NOMO-1 treated with DMSO at 0.1 percent for 48 hours (cell line): ENCODE measurements around the gene PDE8A.

ENCODE experiments used
- DNase-seq: peaks from one replicate; lab custom pipeline; 2025; ENCODE audit not compliant: unreplicated experiment; lab: John Stamatoyannopoulos, UW

PDE8A gene

DNA sequence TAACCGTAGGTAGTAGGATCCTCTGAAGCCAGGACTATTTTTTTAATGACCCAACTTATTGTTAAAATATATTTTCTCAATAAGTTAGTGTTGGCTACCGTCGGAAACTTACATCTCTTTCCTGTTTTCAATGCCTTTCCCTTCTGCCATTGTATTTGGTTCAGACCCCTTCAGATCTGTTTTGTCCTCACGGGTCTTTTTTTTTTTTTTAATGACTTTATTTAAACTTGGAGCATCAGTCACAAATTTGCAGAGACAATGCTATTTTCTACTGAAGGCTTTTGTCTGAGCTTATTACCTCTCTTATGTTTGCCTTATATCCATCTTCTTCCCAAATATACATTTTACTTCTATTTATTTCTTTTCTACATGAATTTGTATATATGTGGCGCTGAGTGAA, 47.6 kb downstream of the PDE8A start:
- no peak for DNase-seq

DNA sequence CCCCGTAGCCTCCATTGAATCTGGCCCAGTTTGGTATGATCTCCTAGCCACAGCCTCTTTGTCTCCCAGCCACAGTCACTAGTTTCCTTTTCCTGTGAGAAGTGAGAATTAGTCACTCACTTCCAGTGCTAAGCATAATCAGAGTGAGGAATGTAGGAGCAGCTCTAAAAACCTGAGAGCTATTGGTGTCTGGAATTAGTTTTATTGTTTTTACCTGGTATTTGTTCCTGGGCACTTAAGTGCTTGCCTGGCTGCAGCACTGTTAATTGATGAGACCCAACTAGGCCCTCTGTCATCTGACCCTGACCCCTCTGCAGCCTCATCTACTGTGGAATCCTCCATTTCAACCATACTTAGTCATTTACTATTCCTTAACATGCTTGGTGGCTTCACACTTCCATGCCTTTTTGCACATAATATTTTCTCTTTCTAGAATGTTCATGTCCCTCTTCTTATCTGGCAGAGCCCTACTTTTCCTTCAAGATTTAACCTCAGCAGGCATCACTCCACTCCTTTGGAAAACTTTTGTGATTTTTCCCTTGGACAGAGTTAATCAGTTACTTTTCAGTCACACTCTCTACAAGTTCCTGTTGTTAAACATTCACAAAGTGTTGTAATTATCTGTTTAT, 48.8 kb downstream of the PDE8A start:
- DNase-seq: no peak

DNA sequence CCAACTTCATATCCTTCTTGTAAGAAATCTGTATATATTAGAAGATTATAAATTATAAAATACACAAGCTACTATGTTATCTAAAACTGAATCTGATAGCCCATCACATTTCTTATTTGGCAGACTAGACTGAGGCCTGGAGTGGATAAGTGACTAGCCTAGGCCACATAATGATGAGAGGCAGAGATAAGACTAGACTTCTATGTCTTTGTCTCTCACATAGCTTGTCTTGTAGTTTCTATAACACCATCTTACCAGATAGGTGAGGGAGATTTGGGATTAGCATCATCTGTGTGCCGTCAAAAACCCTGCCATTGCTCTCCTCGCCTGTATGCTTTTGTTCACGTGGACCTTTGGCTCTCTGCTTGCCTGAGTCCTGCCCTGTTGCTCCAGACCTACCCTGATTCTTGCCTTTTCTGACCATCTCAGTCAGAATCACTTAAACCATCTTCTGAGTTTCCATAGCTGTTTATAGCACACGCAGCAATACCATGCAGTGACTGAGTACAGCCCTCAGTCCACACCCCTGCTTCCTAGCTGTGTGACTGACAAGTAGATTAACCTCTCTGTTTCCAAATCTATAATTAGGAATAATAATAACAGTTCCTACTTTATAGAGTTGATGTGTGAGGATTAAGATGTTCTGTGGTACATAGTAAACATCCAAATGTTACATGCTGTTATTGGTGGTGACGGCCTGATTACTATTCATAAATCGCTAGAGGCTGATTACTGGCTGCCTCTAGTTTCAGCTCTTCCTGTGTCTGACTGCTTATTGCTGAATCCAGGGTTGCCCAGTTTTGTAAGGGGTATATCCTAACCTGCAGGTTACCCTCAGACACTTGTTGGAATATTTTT, 49.7 kb downstream of the PDE8A start:
- DNase-seq: no peak

DNA sequence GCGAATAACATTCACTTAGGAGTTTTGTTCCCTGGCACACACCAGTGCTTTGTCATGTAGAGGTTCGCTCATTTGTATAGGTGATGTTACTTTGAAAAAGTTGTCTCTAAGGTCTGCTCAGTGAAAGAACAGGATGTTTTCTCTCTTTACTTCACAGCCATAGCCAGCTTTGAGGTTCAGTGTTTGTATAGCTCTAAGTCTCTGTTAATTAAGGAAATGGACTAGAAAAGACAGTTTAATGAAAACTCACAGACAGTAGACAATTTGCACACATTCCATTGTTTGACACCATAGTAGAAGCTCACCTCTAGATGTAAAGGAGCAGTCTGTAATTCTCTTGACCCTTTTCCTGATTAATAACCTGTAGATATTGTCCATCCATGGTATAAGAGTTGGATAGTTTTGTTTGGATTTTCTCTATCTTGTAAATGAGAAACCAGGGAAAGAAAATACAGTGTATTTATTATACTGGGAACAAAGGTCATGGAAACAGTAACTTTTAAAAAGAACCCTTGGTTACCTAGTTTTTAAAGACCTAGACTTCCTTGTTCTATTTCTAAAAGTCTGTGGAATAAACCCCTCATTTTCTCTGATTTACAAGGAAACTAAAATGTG, 50.4 kb downstream of the PDE8A start:
- no peak for DNase-seq

DNA sequence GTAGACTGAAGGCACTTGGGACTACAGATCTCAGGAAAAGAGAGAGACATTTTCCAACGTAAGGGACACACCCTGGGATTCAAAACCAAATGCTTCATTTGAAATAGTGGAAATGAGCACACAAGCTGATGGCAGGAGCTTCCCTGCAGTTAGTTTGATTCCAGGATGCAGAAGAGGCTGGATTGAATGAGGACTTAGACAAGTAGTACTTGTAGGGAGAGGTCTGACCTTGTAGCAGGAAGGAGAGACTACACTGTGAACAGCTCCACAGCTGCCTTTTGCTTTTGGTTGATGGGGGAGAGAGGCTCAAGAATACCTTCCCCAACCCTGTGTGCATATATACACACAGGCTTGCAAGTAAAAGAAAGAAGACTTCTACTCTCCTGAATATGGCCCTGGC, 51.5 kb downstream of the PDE8A start:
- DNase-seq: no peak

DNA sequence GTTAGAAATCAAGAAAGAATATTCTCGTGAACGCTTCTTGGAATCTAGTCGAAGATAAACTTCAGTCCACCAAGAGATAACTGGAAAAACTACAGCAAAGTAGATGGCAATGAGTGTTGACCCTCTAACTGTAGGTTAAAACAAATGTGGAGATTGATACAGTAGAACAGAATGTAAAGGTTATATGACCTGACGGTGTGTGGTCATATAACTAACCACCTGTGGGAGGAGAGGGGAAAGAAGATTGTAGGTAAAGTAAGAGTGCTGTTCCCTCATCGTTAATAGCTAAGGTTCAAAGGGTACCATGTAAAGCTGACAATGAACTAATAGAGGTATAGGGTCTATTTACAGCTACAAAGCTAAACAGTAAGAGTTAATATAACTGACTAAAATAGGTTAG, 52.6 kb downstream of the PDE8A start:
- DNase-seq: no peak

DNA sequence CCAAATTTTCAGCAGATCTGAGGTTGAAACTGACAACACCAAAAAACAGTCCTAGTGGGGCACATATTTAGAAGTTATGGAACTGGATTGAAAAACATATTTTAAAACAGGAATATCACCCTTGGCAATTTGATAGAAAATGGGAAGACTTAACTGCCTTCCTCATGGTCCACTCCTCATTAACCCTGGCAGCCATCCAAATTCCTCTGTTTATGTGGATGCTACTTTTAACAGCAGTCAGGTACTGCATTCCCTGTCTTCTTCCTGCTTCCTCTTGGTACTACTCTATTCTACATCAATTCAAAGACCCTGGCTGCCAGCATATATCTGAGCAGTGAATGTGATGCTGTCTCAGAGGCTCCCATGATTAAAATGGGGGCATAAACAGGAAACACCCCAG, 54.3 kb downstream of the PDE8A start:
- DNase-seq: no peak

DNA sequence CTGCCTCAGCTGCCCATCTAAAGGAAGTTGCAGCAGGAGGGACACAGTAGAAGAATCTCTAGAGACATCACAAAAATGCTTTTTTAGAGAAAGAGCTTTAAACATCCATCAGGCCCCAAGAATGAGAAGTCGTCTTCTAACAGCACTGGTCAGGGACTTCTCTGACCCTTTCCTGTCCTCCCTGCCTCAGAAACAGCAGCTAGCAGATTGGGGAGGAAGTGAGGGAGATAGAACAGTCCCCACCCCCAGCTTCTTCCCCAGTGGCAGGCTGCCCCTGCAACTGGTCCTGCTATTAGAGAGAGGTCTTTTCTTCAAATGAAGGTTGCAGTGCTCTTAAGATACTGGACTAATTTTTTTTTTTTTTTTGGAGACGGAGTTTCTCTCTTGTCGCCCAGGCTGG, 55.1 kb downstream of the PDE8A start:
- no peak for DNase-seq

DNA sequence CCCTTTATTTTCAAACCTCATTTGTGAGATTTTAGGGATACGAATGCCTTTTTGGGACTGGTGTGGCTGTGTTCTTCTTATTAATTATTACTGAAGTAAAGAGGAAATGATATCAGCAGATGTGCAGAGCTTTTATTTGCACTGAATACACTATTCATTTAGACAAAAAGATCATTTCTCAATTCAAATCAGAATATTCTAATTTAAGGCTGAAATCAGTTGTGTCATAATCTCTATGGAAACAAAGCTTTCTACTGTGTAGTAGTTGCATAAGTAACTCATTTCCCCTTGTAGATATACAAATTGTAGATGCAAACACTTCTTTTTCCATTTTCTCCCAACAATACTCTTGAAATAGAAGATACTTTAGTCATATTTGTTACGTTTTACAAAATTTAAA, 56.0 kb downstream of the PDE8A start:
- peak; percentile 44 for DNase-seq

DNA sequence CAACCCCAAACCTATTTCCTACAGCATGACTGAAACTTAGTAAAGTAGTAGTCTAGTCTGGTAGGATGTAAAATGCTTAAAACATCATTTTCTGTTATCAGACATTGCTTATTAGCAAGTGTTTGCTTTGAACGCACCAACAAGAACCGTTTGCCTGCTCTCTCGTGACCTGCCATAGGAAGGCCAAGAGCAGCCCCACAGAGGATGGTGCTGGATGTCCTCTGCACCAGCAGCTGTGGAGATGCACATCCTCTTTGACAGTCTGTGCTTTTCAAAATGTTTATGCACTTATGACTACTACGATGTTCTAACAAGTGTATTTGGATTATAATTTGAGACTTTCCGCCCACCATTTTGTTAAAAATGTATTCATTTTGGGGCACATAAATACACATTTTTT, 59.6 kb downstream of the PDE8A start:
- no peak for DNase-seq

DNA sequence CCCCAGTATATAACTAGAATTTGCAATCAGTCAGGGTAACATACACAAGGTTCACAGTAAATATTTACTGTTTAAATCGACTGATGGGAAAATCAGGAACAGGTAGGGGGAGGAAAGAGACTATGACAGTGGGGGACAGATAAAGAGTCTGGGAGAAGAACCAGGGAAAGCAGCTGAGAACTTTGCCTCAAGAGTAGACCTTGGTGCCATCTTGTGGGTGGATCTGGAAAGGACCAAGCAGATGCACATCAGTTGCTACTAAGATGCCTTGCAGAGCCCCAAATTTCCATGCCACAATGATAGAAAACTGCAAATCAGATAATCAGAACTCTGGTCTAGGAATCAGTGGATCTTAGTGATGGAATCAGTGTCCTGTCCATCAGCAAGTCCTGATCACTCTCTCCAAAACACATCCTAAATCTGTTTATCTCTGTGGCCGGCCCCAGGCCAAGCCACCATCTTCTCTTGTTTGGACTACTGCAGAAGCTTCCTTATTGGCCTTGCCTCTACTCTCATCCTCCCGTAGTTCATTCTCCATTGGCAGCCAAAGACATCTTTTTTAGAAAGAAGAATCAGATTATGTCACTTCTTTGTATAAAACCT, 62.7 kb downstream of the PDE8A start:
- peak; percentile 17 for DNase-seq

DNA sequence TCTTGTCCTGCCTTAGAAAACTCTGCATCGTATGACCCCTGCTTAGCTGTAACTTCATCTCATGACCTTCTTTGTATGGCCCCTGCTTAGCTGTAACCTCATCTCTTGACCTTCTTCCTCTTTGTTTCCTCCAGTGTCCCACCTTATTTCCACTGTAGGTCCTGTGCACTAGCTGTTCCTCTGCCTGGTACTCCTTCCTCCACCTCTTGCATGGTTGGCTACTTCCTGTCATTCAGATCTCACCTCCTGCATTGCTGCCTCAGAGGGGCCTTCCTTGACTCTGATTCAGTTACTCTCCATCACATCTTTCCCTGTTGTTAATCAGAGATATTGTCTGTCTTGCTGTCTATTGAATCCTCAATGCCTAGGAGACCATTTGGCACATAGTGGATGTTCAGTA, 63.2 kb downstream of the PDE8A start:
- DNase-seq: no peak

DNA sequence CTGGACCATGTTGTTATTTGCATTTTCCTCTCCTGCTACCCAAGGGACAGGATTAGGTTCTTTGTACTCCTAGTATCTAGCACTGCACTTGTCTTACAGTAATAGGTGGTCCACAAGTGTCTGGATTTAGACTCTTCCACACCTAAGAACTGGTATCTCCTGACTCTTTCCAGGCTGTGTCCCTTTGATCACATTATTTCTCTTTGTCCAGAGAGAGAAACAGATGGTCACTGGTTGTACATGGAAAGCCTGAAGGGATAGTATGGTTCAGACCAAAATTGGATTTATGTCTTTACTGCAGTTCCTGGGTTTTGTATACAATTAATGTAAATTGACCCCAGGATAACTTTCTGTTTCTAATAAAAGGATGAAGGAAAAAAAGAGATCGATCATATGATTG, 64.0 kb downstream of the PDE8A start:
- no peak for DNase-seq

DNA sequence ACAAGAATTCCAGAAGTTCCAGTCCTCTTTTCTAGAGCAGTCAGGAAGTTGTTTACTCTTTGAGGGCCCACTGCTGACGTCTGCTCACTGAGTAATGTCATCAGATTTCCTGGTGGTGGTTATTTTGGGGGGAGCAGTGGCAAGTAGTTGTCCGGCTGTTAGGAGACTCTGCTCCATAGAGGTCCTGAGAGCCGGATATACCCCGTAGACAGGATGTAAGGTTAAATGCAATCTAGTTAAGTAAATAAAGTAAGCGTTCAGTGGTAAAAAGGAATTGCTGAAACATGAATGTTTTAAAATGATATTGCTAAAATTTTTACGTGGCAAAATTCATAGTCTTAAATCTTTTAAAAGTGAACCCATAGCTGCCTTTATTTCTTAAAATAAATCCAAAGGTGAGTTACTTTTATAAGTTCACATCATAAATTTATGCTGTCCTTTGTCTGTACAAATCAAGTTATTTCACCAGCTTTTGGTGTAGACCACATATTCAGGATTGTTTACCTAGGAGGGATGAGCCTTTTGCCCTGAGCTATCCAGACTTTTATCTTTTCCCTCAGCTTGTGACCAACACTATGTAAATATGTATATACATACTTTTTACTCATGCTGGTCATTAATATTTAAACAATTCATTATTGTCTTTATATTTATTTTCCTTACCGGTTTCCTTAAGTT, 65.8 kb downstream of the PDE8A start:
- no peak for DNase-seq

DNA sequence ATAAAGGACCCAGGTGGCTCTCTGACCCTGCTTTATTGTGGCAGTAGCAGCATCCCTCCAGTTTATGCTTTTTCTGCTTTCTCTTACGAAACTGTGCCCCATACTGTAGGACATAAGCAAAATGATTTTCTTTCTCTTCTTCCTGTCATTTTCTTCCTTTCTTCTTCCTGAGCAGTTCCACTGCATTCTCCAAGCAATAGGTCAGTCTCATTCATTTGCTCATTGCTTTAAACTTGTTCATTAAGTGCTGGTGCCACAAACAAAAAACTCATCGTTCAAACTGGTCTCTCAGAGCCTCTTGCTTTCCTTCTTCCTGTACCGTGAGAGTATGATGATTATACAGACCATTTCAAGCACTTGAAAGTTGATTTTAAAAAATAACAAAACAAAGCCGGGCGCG, 66.8 kb downstream of the PDE8A start:
- DNase-seq: no peak

DNA sequence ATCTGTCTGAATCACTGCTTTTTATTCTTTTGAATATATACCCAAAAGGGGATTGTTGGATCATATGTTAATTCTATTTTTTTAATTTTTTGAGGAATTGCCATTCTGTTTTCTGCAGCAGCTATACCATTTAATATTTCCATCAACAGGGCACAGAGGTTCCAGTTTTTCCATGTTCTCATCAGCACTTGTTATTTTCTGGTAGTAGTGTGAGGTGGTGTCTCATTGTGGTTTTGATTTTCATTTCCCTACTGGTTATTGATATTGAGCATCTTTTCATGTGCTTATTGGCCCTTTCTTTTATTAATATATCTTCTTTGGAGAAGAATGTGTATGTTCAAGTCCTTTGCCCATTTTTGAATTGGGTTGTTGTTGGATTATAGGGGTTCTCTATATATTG, 68.1 kb downstream of the PDE8A start:
- DNase-seq: no peak

DNA sequence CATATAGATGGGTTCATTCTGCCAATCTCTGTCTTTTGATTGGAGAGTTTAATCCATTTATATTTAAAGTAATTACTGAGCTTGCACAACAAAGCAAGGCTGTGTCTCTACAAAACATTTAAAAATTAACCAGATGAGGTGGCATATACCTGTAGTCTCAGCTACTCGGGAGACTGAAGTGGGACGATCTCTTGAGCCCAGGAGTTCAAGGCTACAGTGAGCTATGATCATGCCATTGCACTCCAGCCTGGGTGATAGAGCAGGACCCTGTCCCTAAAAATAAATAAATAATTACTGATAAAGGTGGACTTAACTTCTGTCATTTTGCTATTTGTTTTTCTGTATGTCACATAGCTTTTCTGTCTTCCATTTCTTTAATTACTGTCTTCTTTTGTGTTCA, 78.1 kb downstream of the PDE8A start:
- no peak for DNase-seq

DNA sequence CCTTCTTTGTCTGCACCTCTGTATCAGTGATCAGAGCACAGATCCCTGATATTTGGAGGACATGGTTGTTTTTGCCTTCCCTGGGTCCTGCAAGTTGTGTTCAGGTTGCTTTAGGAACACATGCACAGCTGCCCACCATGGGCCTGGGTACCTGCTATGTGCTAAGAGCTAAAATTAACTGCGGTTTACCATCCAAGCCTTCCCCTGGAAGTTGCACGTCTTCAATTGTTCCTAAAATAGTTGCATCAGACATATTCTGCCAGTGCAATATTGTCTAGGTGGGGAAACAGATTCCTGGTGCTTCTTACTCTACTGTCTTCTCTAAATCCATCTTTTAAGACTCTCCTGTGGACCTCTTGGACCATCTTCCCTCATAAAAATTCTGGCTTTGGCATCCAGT, 80.9 kb downstream of the PDE8A start:
- peak; percentile 8 for DNase-seq

DNA sequence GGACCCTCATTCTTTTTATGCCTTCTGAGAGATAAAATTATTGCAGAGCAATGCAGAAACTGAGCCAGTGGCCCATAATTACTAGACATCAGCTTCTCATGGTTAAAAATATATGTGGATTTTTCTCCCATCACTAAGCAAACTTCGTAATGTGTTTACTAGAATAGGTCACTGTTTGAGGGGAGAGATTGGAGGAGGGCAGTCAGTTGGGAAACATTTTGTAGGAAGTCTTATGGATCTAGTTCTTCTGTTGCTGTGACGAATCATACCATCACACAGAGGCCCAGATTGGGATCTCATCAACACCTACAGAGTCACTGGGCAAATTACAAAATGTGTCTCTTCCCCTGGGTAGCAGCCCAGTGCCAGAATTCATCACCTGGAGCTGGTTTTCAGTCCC, 81.4 kb downstream of the PDE8A start:
- DNase-seq: no peak

DNA sequence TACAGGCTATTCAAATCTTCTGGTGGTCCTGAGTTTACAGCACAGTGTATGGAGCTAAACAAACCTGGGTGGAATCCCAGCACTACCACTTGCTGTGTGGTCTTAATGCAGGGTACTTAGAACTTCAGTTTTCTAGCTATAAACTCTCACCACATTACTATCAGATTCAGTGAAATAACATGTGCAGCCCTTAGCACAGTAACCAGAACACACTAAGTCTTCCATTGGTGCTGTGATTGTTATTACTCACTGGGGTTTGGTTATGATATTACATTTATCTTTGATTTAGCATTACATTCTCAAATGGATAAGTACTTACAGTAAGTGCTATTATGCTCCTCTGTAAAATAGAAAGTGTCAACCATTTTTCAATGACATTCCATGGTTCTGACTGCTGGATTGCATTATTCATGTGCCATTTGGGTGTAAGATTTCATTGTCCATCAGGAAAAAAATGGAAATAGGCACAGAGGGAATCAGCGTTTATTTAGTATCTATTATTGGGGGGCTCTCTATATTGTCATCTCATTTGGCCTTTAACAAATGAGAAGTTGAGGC, 81.9 kb downstream of the PDE8A start:
- no peak for DNase-seq

DNA sequence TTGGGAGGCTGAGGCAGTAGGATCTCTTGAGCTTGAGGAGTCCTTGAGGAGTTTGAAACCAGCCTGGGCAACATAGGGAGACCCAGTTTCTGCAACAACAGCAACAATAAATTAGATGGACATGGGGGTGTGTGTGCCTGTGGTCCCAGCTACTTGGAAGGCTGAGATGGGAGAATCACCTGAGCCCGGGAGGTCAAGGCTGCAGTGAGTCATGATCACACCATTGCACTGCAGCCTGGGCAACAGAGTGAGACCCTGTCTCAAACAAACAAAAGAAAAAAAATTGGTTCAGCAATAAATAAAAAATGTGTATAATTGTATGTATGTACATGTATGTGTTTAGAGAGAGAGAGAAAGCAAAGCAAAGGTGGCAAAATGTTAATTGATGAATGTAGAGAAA, 83.1 kb downstream of the PDE8A start:
- DNase-seq: no peak
